HepG2 (cell line): ENCODE results near the gene DCUN1D2. TPM values are rescaled to one million over a fixed set of nuclear protein-coding genes. Genes with fewer than 3 reads are reported as not detected.

Experiments
- CBX1 ChIP-seq: IDR thresholded peaks from one replicate; pipeline ENCODE4 v1.6.1; 2016; ENCODE audit warnings: antibody characterized with exemption, low read depth
- HOXA3 ChIP-seq: sonication (generic); formaldehyde crosslinking; IDR thresholded peaks from 2 replicates; pipeline ENCODE4 v1.5.0; 2020; ENCODE audit warnings: missing genetic modification reagents
- NFYC ChIP-seq: IDR thresholded peaks from 2 replicates; pipeline ENCODE4 v1.6.1; 2016; ENCODE audit warnings: missing genetic modification reagents, missing compliant biosample characterization
- SALL2 ChIP-seq: sonication (generic); formaldehyde crosslinking; IDR thresholded peaks from 2 replicates; pipeline ENCODE4 v1.8.1; 2023; ENCODE audit warnings: mild to moderate bottlenecking, missing genetic modification reagents, inconsistent platforms
- SP140L ChIP-seq: sonication (generic); formaldehyde crosslinking; IDR thresholded peaks from 2 replicates; pipeline ENCODE4 v1.4.0; 2020; ENCODE audit warnings: missing genetic modification reagents, borderline replicate concordance
- TAF1 ChIP-seq: sonication (generic); formaldehyde crosslinking; IDR thresholded peaks from 2 replicates; pipeline ENCODE4 v1.4.0; 2020; ENCODE audit warnings: missing genetic modification reagents
- polyA plus RNA-seq, 8 experiments: library from polyadenylated mRNA; depleted of rRNA in 3 of 8; stranded (reverse) in 7 of 8; unstranded in 1 of 8; fragments of >200 nt; fragmentation: Illumina TruSeq in 4 of 8; extraction: Trizol in 4 of 8; gene quantifications; 2 replicates each; pipeline versions ENCODE4 v1.2.1 to v1.2.3, GENCODE V29; 2011 to 2016; ENCODE audit warnings: low read depth in 4 of 8, missing spikeins in 1 of 8, mixed read lengths in 1 of 8; ENCODE audit not compliant: insufficient read depth in 1 of 8
- total RNA-seq, 5 experiments: library from RNA; depleted of rRNA; stranded (reverse); fragments of >200 nt; fragmentation: Illumina TruSeq; extraction: Trizol; gene quantifications; 2 replicates each; pipeline ENCODE4 v1.2.3, GENCODE V29; 2016; ENCODE audit warnings: low read depth in 1 of 5
- TF ChIP-seq, protein P1 (sequence below): sonication (generic); formaldehyde crosslinking; IDR thresholded peaks from 2 replicates; pipeline ENCODE4 v1.8.1; 2023; ENCODE audit warnings: mild to moderate bottlenecking, inconsistent platforms, moderate library complexity, missing genetic modification reagents, borderline replicate concordance
- TF ChIP-seq, protein P2 (sequence below): sonication (generic); formaldehyde crosslinking; IDR thresholded peaks from 2 replicates; pipeline ENCODE4 v1.4.0; 2020; ENCODE audit warnings: missing genetic modification reagents, mild to moderate bottlenecking, borderline replicate concordance
- TF ChIP-seq, protein P3 (sequence below): sonication (generic); formaldehyde crosslinking; IDR thresholded peaks from 2 replicates; pipeline ENCODE4 v1.5.0; 2020; ENCODE audit warnings: mild to moderate bottlenecking, missing genetic modification reagents, borderline replicate concordance
- TF ChIP-seq, protein P4 (sequence below): sonication (generic); formaldehyde crosslinking; IDR thresholded peaks from 2 replicates; pipeline ENCODE4 v1.4.0; 2020; ENCODE audit warnings: missing genetic modification reagents, borderline replicate concordance
- TF ChIP-seq, protein P5 (sequence below): sonication (generic); formaldehyde crosslinking; IDR thresholded peaks from 2 replicates; pipeline ENCODE4 v1.4.0; 2020; ENCODE audit warnings: missing genetic modification reagents, borderline replicate concordance
- TF ChIP-seq, protein P6 (sequence below), 2 experiments: sonication (generic) in 1 of 2; formaldehyde crosslinking in 1 of 2; IDR thresholded peaks; 2 replicates each; pipeline versions ENCODE4 v1.5.1 to v1.6.1; 2011 to 2020; ENCODE audit warnings: borderline replicate concordance in 1 of 2, low read depth in 1 of 2, low read length in 1 of 2, mild to moderate bottlenecking in 1 of 2, missing genetic modification reagents in 1 of 2, moderate library complexity in 1 of 2
- TF ChIP-seq, protein P7 (sequence below): sonication (generic); formaldehyde crosslinking; conservative IDR thresholded peaks from 2 replicates; pipeline ENCODE4 v1.5.0; 2020; ENCODE audit warnings: missing genetic modification reagents

Gene DCUN1D2
- total and polyA plus RNA-seq, 2 of the 13 experiments (the other 11 are each of a cell fraction or from before 2014, with no cell fraction given), result 9.1 to 9.6 TPM

DNA sequence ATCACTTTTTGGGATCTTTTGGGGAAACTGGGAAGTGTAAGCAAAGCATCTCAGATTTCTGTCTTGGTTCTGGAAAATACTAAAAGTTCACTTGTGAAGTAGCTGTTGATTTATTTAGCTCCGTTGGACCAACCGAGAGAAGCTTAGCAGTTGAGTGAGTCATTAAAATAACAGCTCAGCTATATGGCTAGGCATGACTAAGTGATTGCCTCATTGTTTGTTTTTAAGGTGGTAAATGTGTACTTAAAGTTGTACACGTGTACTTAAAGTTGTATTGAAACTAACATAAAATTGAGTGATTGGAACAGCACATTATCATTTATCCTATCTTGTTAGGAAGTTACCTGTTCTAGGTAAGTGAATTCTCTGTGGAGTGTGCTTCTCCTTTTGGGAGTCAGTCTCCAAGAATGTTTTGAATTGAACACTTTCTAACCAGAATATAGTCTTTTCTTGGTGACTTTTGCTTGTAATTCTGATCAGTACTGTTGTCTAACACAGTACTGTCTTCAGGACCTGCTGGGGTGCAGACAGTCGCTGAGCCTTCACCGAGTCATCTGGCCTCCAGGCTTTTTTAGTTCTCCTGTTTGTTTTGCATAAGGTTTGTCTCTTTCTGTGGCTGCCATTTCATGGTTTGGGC is 2.9 kb upstream of the DCUN1D2 start (continued):
- TF ChIP-seq, protein P1, sequence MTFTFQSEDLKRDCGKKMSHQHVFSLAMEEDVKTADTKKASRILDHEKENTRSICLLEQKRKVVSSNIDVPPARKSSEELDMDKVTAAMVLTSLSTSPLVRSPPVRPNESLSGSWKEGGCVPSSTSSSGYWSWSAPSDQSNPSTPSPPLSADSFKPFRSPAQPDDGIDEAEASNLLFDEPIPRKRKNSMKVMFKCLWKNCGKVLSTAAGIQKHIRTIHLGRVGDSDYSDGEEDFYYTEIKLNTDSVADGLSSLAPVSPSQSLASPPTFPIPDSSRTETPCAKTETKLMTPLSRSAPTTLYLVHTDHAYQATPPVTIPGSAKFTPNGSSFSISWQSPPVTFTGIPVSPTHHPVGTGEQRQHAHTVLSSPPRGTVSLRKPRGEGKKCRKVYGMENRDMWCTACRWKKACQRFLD (CRISPR knock-in tag), result no peak
- TF ChIP-seq, protein P2, sequence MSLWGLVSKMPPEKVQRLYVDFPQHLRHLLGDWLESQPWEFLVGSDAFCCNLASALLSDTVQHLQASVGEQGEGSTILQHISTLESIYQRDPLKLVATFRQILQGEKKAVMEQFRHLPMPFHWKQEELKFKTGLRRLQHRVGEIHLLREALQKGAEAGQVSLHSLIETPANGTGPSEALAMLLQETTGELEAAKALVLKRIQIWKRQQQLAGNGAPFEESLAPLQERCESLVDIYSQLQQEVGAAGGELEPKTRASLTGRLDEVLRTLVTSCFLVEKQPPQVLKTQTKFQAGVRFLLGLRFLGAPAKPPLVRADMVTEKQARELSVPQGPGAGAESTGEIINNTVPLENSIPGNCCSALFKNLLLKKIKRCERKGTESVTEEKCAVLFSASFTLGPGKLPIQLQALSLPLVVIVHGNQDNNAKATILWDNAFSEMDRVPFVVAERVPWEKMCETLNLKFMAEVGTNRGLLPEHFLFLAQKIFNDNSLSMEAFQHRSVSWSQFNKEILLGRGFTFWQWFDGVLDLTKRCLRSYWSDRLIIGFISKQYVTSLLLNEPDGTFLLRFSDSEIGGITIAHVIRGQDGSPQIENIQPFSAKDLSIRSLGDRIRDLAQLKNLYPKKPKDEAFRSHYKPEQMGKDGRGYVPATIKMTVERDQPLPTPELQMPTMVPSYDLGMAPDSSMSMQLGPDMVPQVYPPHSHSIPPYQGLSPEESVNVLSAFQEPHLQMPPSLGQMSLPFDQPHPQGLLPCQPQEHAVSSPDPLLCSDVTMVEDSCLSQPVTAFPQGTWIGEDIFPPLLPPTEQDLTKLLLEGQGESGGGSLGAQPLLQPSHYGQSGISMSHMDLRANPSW (CRISPR knock-in tag), result no peak
- TF ChIP-seq CBX1, result no peak
- TF ChIP-seq, protein P3, sequence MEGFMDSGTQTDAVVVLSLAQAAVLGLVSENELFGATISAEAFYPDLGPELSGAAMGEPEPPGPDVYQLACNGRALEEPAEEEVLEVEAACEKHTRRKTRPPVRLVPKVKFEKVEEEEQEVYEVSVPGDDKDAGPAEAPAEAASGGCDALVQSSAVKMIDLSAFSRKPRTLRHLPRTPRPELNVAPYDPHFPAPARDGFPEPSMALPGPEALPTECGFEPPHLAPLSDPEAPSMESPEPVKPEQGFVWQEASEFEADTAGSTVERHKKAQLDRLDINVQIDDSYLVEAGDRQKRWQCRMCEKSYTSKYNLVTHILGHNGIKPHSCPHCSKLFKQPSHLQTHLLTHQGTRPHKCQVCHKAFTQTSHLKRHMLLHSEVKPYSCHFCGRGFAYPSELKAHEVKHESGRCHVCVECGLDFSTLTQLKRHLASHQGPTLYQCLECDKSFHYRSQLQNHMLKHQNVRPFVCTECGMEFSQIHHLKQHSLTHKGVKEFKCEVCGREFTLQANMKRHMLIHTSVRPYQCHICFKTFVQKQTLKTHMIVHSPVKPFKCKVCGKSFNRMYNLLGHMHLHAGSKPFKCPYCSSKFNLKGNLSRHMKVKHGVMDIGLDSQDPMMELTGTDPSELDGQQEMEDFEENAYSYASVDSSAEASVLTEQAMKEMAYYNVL, result no peak
- no peak for TF ChIP-seq SALL2 (CRISPR knock-in tag)
- no peak for TF ChIP-seq SP140L (CRISPR knock-in tag)
- TF ChIP-seq NFYC (CRISPR knock-in tag), result no peak
- TF ChIP-seq, protein P4, sequence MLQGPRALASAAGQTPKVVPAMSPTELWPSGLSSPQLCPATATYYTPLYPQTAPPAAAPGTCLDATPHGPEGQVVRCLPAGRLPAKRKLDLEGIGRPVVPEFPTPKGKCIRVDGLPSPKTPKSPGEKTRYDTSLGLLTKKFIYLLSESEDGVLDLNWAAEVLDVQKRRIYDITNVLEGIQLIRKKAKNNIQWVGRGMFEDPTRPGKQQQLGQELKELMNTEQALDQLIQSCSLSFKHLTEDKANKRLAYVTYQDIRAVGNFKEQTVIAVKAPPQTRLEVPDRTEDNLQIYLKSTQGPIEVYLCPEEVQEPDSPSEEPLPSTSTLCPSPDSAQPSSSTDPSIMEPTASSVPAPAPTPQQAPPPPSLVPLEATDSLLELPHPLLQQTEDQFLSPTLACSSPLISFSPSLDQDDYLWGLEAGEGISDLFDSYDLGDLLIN (CRISPR knock-in tag), result no peak
- TF ChIP-seq HOXA3 (CRISPR knock-in tag), result no peak
- TF ChIP-seq, protein P5, sequence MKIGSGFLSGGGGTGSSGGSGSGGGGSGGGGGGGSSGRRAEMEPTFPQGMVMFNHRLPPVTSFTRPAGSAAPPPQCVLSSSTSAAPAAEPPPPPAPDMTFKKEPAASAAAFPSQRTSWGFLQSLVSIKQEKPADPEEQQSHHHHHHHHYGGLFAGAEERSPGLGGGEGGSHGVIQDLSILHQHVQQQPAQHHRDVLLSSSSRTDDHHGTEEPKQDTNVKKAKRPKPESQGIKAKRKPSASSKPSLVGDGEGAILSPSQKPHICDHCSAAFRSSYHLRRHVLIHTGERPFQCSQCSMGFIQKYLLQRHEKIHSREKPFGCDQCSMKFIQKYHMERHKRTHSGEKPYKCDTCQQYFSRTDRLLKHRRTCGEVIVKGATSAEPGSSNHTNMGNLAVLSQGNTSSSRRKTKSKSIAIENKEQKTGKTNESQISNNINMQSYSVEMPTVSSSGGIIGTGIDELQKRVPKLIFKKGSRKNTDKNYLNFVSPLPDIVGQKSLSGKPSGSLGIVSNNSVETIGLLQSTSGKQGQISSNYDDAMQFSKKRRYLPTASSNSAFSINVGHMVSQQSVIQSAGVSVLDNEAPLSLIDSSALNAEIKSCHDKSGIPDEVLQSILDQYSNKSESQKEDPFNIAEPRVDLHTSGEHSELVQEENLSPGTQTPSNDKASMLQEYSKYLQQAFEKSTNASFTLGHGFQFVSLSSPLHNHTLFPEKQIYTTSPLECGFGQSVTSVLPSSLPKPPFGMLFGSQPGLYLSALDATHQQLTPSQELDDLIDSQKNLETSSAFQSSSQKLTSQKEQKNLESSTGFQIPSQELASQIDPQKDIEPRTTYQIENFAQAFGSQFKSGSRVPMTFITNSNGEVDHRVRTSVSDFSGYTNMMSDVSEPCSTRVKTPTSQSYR (CRISPR knock-in tag), result no peak
- TF ChIP-seq, protein P6, sequence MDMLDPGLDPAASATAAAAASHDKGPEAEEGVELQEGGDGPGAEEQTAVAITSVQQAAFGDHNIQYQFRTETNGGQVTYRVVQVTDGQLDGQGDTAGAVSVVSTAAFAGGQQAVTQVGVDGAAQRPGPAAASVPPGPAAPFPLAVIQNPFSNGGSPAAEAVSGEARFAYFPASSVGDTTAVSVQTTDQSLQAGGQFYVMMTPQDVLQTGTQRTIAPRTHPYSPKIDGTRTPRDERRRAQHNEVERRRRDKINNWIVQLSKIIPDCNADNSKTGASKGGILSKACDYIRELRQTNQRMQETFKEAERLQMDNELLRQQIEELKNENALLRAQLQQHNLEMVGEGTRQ (IDR thresholded peaks at IDR 0.05; ENCODE audit: low read depth, low read length), result no peak
- TF ChIP-seq, protein P6 (CRISPR knock-in tag; IDR thresholded peaks at IDR 0.05; ENCODE audit: borderline replicate concordance), result no peak
- TF ChIP-seq TAF1 (CRISPR knock-in tag), result no peak
- TF ChIP-seq, protein P7, sequence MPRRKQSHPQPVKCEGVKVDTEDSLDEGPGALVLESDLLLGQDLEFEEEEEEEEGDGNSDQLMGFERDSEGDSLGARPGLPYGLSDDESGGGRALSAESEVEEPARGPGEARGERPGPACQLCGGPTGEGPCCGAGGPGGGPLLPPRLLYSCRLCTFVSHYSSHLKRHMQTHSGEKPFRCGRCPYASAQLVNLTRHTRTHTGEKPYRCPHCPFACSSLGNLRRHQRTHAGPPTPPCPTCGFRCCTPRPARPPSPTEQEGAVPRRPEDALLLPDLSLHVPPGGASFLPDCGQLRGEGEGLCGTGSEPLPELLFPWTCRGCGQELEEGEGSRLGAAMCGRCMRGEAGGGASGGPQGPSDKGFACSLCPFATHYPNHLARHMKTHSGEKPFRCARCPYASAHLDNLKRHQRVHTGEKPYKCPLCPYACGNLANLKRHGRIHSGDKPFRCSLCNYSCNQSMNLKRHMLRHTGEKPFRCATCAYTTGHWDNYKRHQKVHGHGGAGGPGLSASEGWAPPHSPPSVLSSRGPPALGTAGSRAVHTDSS (CRISPR knock-in tag), result no peak
